Right lobe of liver (tissue), 4 donors: ENCODE data around the gene TNS3.

ENCODE experiments used
- POLR2A ChIP-seq: fragments of 450-650 bp; IDR thresholded peaks from one replicate; pipeline ENCODE4 v1.6.1; 2017; ENCODE audit warnings: antibody characterized with exemption, mild to moderate bottlenecking
- TF ChIP-seq, protein P1 (sequence below), 4 donors: fragments of 200-600 bp in 3 of 4; fragments of 450-650 bp in 1 of 4; IDR thresholded peaks; one replicate each; pipeline versions ENCODE4 v1.5.1 to v1.8.0; 2016 to 2022; ENCODE audit warnings: antibody characterized with exemption in 4 of 4, mild to moderate bottlenecking in 2 of 4
- donor health status: DM: no; HTN: no; CAD: no.
- donor health status: DM: no; HTN: no; CAD: no.
- donor health status: DM: no; HTN: yes; CAD: no.

DNA sequence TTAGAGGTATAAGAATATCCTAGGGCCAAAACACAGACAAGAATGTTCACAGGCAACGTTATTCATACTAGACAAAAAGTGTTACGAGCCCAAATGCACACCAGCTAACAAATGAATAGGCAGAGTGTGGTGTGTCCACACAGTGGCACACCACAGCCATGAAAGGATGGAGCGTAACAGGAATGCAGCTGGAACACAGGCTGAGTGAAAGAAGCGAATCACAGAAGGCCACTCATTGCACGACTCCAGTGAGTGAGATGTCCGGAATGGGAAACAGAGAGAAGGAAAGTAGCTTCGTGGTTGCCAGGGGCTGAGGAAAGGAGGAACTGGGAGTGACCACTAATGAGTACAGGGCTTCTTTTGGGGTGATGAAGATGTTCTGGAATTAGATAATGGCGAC, 198.8 kb downstream of the TNS3 start:
- TF ChIP-seq, protein P1, sequence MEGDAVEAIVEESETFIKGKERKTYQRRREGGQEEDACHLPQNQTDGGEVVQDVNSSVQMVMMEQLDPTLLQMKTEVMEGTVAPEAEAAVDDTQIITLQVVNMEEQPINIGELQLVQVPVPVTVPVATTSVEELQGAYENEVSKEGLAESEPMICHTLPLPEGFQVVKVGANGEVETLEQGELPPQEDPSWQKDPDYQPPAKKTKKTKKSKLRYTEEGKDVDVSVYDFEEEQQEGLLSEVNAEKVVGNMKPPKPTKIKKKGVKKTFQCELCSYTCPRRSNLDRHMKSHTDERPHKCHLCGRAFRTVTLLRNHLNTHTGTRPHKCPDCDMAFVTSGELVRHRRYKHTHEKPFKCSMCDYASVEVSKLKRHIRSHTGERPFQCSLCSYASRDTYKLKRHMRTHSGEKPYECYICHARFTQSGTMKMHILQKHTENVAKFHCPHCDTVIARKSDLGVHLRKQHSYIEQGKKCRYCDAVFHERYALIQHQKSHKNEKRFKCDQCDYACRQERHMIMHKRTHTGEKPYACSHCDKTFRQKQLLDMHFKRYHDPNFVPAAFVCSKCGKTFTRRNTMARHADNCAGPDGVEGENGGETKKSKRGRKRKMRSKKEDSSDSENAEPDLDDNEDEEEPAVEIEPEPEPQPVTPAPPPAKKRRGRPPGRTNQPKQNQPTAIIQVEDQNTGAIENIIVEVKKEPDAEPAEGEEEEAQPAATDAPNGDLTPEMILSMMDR (IDR thresholded peaks at IDR 0.05): no peak
- TF ChIP-seq POLR2A: no peak
